ENCODE results near the gene CLCN5. TPM values are rescaled to one million over a fixed set of nuclear protein-coding genes. Genes with fewer than 3 reads are reported as not detected.

The CLCN5 gene
- total RNA-seq, 4 donors from 2014 or later = 2.5 to 20.3 (median 17.2) TPM

GRCh38 chrX:50068893-50069292 is 146.5 kb downstream of the CLCN5 start:
- H3K27me3 ChIP-seq = no peaks in the 10 kb centered on the region
- no peaks in the 10 kb centered on the region for H3K36me3 ChIP-seq
- DNase-seq = no peak
- H3K4me1 ChIP-seq = no peaks in the 10 kb centered on the region
- TF ChIP-seq POLR2A (IDR thresholded peaks at IDR 0.05) = no peak
- no peak for TF ChIP-seq CTCF (IDR thresholded peaks at IDR 0.05)
- peak overlapping the region in 1 of 4 donors; percentile 21 for H3K4me3 ChIP-seq
- H3K27ac ChIP-seq = no peak overlapping the region
- H3K9me3 ChIP-seq = no peaks in the 10 kb centered on the region

- no peaks in the 10 kb centered on the region for H3K27me3 ChIP-seq
- no peak overlapping the region for H3K4me3 ChIP-seq
- TF ChIP-seq CTCF (IDR thresholded peaks at IDR 0.05) = no peak
- no peaks in the 10 kb centered on the region for H3K4me1 ChIP-seq
- H3K27ac ChIP-seq = no peak overlapping the region
- no peaks in the 10 kb centered on the region for H3K36me3 ChIP-seq
- H3K9me3 ChIP-seq = no peaks in the 10 kb centered on the region
- no peak for DNase-seq
Observed at GRCh38 chrX:50071494-50071893, 149.1 kb downstream of the CLCN5 start.

GRCh38 chrX:50072110-50072509 is 149.7 kb downstream of the CLCN5 start:
- Histone ChIP-seq H3K9me3 (no peaks in the 10 kb centered on the region), H3K27me3 (no peaks in the 10 kb centered on the region), H3K27ac (no peak overlapping the region), H3K4me3 (no peak overlapping the region), H3K4me1 (no peaks in the 10 kb centered on the region), H3K36me3 (no peaks in the 10 kb centered on the region)
- TF ChIP-seq CTCF (IDR thresholded peaks at IDR 0.05) (no peak), POLR2A (IDR thresholded peaks at IDR 0.05) (no peak)
- no peak for DNase-seq

- Histone ChIP-seq H3K4me1 (no peaks in the 10 kb centered on the region), H3K4me3 (no peak overlapping the region), H3K27me3 (no peaks in the 10 kb centered on the region), H3K9me3 (no peaks in the 10 kb centered on the region), H3K27ac (no peak overlapping the region), H3K36me3 (no peaks in the 10 kb centered on the region)
- TF ChIP-seq POLR2A (IDR thresholded peaks at IDR 0.05) (no peak), CTCF (IDR thresholded peaks at IDR 0.05) (no peak)
- DNase-seq = no peak
Observed at GRCh38 chrX:50073601-50074000, 151.2 kb downstream of the CLCN5 start.

GRCh38 chrX:50075630-50076339 is 153.4 kb downstream of the CLCN5 start:
- Histone ChIP-seq H3K4me3 (no peak overlapping the region), H3K27me3 (no peaks in the 10 kb centered on the region), H3K36me3 (no peaks in the 10 kb centered on the region), H3K27ac (no peak overlapping the region), H3K4me1 (no peaks in the 10 kb centered on the region), H3K9me3 (no peaks in the 10 kb centered on the region)
- TF ChIP-seq POLR2A (IDR thresholded peaks at IDR 0.05) (no peak), CTCF (IDR thresholded peaks at IDR 0.05) (no peak)
- no peak for DNase-seq

Data from Peyer's patch (tissue), 4 donors.